GM12872 (cell line): ENCODE measurements around the gene GABRP.

ENCODE experiments used
- TF ChIP-seq, protein P1 (sequence below): IDR thresholded peaks from 3 replicates; pipeline ENCODE4 v1.5.1; 2011; ENCODE audit warnings: low read depth, mild to moderate bottlenecking, low read length, moderate library complexity; ENCODE audit not compliant: insufficient read depth

Gene GABRP

DNA sequence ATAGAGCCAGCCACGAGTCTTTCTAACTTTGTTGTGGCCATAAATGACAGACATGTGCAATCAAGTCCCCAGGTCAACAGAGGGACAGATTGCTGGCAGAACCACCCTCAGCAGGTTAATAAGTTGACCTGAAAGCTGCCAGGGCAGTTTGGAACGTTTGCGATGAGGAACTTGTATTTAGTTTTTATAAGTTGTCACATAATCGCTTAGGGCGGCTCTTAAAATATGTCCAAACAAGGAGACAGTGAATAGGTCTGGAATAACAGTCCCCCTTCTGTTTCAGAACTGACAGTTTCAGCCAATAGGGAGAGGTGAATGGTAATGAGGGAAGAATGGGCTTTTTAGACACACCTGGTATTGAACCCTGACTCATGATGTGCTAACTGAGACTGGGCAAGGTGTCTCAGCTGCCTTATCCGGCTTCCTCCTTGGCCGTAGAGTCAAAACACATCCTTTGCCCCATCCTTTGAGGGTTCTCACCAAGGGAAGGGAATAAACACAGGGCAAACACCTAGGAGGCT, 33.6 kb upstream of the GABRP start:
- TF ChIP-seq, protein P1, sequence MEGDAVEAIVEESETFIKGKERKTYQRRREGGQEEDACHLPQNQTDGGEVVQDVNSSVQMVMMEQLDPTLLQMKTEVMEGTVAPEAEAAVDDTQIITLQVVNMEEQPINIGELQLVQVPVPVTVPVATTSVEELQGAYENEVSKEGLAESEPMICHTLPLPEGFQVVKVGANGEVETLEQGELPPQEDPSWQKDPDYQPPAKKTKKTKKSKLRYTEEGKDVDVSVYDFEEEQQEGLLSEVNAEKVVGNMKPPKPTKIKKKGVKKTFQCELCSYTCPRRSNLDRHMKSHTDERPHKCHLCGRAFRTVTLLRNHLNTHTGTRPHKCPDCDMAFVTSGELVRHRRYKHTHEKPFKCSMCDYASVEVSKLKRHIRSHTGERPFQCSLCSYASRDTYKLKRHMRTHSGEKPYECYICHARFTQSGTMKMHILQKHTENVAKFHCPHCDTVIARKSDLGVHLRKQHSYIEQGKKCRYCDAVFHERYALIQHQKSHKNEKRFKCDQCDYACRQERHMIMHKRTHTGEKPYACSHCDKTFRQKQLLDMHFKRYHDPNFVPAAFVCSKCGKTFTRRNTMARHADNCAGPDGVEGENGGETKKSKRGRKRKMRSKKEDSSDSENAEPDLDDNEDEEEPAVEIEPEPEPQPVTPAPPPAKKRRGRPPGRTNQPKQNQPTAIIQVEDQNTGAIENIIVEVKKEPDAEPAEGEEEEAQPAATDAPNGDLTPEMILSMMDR, result no peak

DNA sequence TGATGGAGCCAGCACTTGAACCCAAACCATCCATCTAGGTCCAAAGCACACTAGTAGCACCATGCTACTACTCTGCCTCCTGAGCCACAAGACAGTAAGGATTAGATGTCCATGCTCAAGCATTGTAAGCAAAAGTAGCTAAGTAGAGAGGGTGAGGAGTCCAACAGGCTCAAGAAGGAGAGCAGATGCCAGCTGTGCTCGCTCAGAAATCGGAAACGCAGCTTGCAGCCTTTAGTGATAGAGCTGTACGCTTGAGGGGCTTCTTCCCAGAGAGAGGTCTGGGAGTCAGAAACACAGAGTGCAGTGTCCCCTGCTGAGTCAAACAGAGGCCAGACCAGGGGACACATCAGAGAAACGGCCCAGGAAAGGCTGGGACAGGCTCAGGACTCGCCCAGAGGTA, 32.7 kb upstream of the GABRP start:
- TF ChIP-seq, protein P1, result no peak

DNA sequence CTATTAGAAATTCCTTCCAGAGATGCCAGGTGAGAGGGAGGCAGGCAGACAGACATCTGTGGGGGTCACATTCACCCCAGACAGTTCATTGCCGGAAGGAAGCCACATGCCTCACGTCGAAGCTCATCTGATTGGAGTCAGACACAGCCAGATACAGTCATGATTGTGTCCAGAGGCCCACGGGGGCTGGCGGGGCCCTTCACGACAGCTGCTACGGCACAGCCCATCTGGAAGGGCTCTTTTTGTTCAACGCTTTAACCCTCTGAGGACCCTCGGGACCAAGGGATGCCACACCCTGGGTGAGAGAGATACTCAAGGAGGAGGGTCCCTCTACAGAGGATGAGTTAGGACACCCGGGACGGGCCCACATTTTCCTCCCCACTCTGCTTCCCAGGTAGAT, 31.9 kb upstream of the GABRP start:
- TF ChIP-seq, protein P1, result no peak

DNA sequence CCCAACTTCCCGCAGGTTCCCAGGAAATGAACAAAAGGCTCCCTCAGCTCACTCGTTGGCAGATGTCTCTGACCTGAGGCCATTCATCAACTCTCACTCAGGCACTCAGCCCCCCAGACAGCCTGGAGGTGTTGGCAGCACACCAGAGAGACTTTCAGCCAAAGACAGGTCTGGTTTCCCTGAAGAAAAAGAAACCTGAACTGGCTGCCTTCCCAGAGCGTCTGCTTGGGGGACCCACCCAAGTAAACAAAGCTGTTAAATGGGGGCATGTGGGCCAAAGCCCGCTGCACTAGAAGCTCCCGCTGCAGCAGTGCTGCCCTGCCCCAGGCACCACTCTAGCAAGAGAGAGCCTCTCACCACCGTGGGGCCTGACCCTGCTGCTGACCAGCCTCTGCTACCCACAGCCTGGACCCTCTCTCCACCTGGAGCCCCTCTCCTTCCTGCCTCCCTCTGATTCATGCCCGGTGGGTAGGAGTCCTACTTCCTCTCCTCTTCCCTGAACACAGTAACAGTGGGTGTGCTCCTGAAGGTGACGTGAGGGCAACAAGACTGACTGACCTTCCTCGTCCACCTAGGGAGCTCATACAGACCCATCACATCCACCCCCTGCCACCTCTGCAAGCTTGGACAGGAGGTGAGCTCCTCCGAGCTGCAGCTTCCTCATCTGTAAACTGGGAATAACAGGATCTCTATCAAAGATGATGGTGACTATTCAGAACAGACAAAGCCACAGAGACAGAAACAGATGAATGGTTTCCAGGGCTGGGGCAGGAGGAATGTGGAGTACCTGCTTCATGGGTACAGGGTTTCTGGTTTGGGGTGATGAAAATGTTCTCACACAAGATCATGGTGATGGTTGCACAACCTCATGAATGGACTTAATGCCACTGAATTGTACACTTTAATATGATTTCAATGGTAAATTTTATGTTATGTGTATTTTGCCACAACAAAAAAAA, 31.0 kb upstream of the GABRP start:
- TF ChIP-seq, protein P1, result no peak

DNA sequence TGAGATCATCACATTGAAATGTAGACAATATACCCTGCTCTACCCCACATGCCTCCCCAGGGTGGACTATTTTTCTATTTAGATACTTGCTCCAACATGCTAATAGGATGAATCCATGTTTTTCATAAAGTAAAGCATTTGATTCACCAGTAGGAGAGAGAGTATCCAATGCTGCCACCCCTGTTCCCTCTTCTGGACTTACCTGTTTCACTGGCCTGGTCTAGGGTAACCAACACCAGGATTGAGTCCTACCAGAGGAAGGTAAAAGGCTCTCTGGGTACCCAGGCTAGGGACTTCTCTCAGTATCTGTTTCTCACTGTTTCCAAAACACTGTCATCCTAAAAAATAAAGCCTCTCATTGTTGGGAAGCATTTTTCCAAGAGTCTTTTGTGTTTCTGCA, 30.2 kb upstream of the GABRP start:
- TF ChIP-seq, protein P1, result no peak

DNA sequence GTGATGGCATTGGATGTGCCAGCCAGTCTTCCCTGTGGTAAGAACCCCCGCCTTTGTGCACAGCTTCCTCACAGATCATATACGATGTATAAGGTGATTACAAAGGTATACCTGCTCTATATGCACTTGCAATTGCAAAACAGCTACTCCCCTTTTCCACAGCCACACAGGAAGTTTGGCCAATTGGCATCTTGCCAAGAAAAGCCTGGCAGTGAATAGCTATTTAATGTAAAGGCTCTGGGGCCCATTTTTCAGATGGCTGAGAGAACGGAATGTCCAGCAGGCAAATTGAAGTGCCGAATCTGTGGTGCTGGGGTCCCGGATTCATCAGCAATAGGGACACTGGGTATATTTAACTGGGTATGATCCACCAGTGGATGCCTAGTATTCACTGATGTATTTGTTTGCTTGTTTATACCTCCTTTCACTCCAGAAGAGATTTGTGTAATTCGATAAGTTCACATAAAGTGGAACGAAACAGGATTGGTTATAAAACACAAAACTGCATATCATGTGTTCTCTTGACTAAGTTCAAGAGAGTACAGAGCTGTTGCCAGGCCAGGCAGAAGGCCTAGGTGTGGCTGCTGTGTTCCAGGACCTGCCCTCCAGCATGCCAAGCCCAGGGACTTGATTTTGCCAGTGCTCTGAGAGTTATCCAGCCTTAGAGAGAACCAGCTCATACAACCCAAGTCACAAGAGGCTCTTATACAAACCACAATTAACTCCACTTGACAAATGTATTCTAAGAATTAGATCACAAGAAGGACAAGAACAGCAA, 27.7 kb upstream of the GABRP start:
- TF ChIP-seq, protein P1, result no peak

DNA sequence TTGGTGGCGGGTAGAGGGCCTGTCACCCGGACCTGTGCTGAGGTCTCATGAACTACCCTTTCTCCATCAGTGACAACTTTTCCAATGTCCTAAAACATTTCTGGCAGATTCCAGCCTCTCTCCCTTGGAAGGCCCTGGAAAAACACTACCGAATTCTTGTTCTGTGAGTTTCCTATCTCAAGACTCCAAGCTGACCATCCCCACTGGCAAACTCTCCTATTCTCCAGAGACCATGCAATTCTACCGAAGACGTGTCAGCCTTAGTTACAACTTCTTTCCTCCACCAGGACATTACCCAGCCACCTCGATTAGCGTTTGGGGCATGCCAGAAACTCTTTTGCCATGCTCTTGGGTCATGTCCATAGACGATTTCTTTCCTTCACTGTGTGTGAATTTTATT, 26.8 kb upstream of the GABRP start:
- TF ChIP-seq, protein P1, result no peak
